GM12874 (cell line): Measurements from ENCODE around the gene CDX2.

ENCODE experiments used
- TF ChIP-seq, protein P1 (sequence below): IDR thresholded peaks from 2 replicates; pipeline ENCODE4 v1.5.1; 2011; ENCODE audit warnings: low read depth, mild to moderate bottlenecking, control low read depth, low read length, moderate library complexity; ENCODE audit not compliant: insufficient read depth

Gene CDX2, protein sequence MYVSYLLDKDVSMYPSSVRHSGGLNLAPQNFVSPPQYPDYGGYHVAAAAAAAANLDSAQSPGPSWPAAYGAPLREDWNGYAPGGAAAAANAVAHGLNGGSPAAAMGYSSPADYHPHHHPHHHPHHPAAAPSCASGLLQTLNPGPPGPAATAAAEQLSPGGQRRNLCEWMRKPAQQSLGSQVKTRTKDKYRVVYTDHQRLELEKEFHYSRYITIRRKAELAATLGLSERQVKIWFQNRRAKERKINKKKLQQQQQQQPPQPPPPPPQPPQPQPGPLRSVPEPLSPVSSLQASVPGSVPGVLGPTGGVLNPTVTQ

DNA sequence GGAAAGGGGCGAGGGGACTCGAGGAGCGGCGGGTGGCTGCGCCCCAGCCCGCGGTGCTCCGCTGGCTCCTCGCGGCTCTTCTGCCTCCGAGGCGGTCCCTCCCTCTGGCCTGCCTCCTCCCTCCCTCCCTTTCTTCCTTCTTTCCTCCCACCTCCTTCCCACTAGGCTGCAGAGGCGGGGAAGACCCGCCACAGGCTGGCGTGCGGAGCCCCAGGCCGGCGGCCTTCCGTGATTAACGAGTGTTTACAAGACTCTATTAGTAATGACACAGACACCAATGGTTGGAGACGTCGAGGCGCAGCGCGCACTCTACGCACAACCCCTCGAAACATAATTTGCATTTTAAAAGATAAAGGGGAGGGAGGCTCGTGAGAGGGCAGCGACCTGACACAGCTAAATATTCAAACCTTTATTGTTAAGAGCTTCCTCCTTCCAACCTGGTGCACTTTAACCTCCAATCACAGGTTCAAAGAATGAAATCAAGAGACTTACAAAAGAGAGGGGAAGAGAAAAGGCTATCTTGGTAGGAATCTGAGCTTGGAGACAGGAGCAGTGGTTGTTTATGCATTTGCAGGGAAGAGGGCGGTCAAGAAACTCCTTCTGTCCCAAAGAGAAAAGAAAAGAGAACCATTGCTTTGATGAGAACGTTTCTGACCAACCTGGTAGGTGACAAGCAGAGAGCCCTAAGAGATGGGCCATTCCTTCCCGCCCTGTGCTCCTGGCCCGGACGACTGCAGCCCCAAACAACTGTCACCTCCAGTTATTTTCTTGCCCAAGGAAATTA lies at the start of gene CDX2:
Gene CDX2 (minus strand): TSS at position 234 of the 784 bp plus-strand sequence. CDS start 309 bp downstream, outside the sequence.
- TF ChIP-seq, protein P1, sequence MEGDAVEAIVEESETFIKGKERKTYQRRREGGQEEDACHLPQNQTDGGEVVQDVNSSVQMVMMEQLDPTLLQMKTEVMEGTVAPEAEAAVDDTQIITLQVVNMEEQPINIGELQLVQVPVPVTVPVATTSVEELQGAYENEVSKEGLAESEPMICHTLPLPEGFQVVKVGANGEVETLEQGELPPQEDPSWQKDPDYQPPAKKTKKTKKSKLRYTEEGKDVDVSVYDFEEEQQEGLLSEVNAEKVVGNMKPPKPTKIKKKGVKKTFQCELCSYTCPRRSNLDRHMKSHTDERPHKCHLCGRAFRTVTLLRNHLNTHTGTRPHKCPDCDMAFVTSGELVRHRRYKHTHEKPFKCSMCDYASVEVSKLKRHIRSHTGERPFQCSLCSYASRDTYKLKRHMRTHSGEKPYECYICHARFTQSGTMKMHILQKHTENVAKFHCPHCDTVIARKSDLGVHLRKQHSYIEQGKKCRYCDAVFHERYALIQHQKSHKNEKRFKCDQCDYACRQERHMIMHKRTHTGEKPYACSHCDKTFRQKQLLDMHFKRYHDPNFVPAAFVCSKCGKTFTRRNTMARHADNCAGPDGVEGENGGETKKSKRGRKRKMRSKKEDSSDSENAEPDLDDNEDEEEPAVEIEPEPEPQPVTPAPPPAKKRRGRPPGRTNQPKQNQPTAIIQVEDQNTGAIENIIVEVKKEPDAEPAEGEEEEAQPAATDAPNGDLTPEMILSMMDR, result no peak

DNA sequence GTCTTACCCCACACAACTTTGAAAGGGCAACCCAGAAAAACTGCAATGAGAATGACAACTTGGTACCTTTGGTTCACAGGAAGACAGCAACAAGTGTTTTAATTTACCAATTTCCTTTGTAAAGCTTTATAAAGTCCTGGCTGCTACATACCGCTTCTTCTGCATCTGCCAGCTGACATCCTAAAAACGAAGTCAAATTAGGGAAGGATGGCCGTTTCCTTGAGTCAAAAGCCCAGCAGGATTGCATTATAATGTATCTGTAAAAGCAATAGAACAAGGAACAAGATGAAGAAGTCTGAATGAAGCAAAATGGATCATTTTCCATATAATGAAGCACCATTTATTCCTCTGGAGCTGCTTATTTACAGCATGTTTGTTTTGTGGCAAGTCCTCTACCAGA lies 45.2 kb upstream of the CDX2 start:
- TF ChIP-seq, protein P1, result no peak

DNA sequence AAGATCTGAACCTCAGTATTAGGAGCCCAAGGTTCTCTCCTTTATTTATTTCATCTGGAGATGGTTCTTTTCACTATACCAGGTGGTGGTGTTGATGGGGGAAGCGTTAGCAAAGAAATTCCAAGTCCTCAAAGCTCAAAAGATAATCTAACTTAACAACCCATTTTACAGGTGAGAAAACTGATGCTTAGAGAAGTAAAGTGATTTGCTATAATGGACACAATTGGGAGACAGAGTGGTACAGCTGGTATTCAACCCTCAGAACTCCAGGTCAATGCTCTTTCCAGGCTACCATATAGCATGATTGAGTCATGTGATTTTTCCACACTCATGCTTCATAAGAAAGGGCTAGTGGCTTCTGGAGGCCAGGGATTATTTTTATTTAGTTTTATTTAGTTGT lies 44.4 kb upstream of the CDX2 start:
- TF ChIP-seq, protein P1, result no peak

DNA sequence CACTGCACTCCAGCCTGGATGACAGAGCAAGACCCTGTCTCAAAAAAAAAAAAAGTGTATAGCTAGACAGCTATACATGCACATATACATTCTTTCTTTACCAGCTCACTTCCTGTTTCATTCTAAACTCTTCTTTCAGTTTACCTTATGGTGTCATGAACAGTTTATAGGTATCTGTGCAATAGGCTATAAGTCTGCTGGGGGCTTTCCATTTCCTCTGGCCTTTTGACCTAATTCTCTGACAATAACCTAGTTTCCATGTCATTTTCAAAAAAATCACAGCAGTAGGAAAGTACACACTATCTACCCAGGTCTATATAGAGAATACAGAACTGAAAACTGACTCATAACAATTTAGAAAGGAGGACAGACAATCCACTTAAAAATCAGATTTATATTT lies 43.8 kb upstream of the CDX2 start:
- TF ChIP-seq, protein P1, result no peak

DNA sequence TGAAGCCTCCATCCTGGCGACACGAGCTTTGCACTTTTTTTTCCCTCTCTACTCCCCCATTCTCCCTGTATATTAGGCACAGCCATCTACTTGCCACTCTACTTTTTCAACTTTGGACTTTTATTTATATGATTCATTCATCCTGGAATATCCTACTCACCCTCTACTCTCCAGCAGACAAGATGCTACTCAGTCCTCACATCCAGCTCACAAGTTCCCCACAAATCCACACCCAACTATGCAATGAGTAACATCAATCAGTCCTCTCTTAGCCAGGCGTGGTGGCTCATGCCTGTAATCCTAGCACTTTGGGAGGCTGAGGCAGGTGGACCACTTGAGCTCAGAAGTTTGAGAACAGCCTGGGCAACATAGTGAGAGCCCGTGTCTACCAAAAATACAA lies 43.3 kb upstream of the CDX2 start:
- TF ChIP-seq, protein P1, result no peak

DNA sequence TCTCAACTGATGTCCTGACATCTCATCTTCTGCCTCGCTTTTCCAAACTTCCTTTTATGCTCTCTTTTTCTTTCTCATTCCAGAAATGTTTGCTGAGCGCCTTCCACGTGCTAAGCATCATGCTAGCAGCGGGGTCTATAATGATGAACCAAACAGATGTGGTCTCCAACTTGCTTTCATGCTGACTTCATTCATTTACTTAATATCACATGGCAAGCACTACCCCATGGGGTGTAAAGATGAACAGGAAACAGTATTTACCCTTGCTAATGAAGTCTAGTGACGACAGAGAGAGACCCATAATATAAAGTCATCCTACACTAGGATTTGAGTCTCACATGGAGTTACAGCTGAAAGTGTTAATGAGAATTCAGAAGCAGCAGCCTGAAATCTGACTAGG lies 40.9 kb upstream of the CDX2 start:
- TF ChIP-seq, protein P1, result no peak

DNA sequence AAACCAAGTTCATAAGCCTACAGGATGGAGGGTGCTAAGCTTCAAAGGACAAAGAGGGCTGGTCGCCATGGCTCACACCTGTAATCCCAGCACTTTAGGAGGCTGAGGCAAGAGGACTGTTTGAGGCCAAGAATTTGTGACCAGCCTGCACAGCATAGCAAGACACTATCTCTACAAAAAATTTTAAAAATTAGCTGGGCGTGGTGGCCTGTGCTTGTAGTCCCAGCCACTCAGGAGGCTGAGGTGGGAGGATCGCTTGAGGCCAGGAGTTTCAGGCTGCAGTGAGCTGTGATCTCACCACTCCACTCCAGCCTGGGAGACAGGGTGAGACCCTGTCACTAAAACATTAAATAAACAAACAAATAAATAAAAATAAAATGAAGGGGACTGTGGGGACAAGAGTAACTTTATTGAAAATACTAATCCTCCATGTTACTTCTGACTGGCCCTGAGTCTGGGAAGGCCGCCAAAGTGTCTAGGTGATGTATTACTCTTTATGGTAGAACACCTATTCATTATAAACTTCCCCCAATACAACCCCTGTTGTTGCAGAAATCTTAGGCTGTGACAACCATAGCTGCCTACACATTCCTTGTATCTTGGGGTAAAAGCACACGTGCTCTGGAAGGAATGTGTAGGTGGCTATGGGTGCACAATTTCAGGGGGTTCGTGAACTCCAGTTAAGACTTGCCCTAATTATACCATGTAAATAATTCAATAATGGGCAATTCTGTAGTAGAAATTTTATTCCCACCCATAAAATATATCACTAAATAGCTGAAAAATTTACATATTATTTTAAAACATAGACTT lies 34.0 kb upstream of the CDX2 start:
- TF ChIP-seq, protein P1, result no peak
